Peyer's patch (tissue), 4 donors: ENCODE data around the gene GOLT1A.

Experiments
- CTCF ChIP-seq, 6 experiments: fragments of 450-650 bp in 4 of 6; fragments of 200-600 bp in 2 of 6; sonication (generic) in 1 of 6; IDR thresholded peaks; one replicate each; pipeline ENCODE4 v1.5.1; 2017 to 2019; ENCODE audit warnings: antibody characterized with exemption in 6 of 6, mild to moderate bottlenecking in 3 of 6, moderate library complexity in 1 of 6
- POLR2A ChIP-seq, 2 donors: fragments of 450-650 bp; IDR thresholded peaks; one replicate each; pipeline ENCODE4 v1.5.1; 2017; ENCODE audit warnings: antibody characterized with exemption in 2 of 2, mild to moderate bottlenecking in 2 of 2, moderate library complexity in 2 of 2

GRCh38 chr1:204227996-204228785 is 14.4 kb upstream of the GOLT1A start:
- TF ChIP-seq POLR2A (IDR thresholded peaks at IDR 0.05) (no peak), CTCF (IDR thresholded peaks at IDR 0.05) (no peak)
